Measurements from ENCODE around the gene CT55. TPM values are rescaled to one million over a fixed set of nuclear protein-coding genes. Genes with fewer than 3 reads are reported as not detected.
A peak's percentile ranks its signal among the peaks of the same experiment; 100 is the strongest.

Gene CT55
- total and polyA plus RNA-seq, 2 of the 8 experiments (the other 6 are each of a cell fraction or from before 2014, with no cell fraction given) = 0.15 TPM; not detected in 1

DNA sequence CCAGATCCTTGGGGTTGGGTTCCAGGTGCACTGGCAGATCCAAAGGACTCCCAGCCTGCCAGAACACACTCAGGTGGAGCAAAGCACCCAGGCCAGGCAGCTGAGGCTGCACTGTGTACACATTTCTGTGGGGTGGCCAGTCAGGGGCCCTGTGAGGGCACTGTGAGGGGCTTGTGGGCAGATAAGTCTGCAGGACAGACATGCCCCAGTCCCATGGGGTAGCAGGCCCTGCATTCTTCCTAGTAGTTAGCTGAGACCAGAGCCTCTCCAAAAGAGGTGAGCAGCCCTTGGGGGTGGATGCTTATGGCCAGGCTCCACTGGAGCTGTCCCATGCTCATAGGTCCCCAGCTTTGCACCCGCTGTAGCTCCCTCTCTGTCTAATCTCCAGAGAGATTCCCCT lies 58.5 kb downstream of the CT55 start:
- H2BK20ac ChIP-seq (ENCODE audit: low read length) = no peak overlapping the region
- no peak overlapping the region for H3K27ac ChIP-seq (ENCODE audit: low read depth, low read length)
- no peaks in the 10 kb centered on the region for H3K36me3 ChIP-seq (ENCODE audit: control insufficient read depth in 2 of 4, insufficient read depth in 4 of 4, low read length in 3 of 4)
- no peak overlapping the region for H3K4me3 ChIP-seq (ENCODE audit: extremely low read depth in 1 of 4, insufficient read depth in 2 of 4, low read depth in 3 of 4, low read length in 4 of 4)
- no peaks in the 10 kb centered on the region for H3K9me3 ChIP-seq (ENCODE audit: insufficient read depth in 2 of 2, low read depth in 1 of 2, low read length in 1 of 2)
- H3K4me2 ChIP-seq (ENCODE audit: insufficient read depth in 1 of 2, low read depth in 2 of 2, low read length in 2 of 2) = no peak overlapping the region
- H3K23ac ChIP-seq (ENCODE audit: insufficient read length) = no peak overlapping the region
- H3K9ac ChIP-seq (replicated peaks in 1 of 4; ENCODE audit: extremely low read depth in 1 of 4, low read depth in 3 of 4, low read length in 3 of 4) = no peak overlapping the region
- no peak overlapping the region for H3K14ac ChIP-seq (ENCODE audit: insufficient read length)
- WGBS, 2 experiments (ENCODE audit: extremely low coverage in 1 of 2, insufficient coverage in 1 of 2, insufficient read length in 1 of 2, insufficient replicate concordance in 2 of 2, low coverage in 1 of 2, low lambda C conversion rate in 2 of 2, missing lambda C conversion rate in 1 of 2) = 100% methylated on average over 1 of the region's 1 CpG; no CpG with 5 or more reads in 1 of the 2 experiments
- H3K79me2 ChIP-seq (ENCODE audit: control insufficient read depth in 1 of 2, insufficient read depth in 2 of 2, low read length in 2 of 2) = no peaks in the 10 kb centered on the region
- H2AFZ ChIP-seq (ENCODE audit: low read length) = 0 out of 2 replicates have a peak overlapping the region, but pooled peaks have one; percentile 62
- POLR2A ChIA-PET (ENCODE audit: partially characterized antibody) = interaction anchor here (1.0 kb wide), 1 partner anchor 16 kb away, joined by 4 read pairs; no protein-coding TSS in a partner anchor
- no peak overlapping the region for H3K18ac ChIP-seq (ENCODE audit: extremely low read depth, low read length)
- H3K23me2 ChIP-seq (ENCODE audit: low read depth, low read length) = no peaks in the 10 kb centered on the region
- no peak overlapping the region for H3K56ac ChIP-seq (replicated peaks; ENCODE audit: insufficient read length, low read depth, low read length)
- DNase-seq (ENCODE audit: low read depth in 1 of 2, low spot score in 2 of 2) (no peak), FAIRE-seq (no peak)
- H2BK5ac ChIP-seq (ENCODE audit: low read depth, low read length) = no peak overlapping the region
- H3K4ac ChIP-seq (replicated peaks; ENCODE audit: insufficient read length, low read depth, low read length) = no peak overlapping the region
- H4K91ac ChIP-seq (replicated peaks; ENCODE audit: insufficient read length, low read length) = no peak overlapping the region
- no peaks in the 10 kb centered on the region for H3K4me1 ChIP-seq (replicated peaks in 1 of 4; ENCODE audit: control insufficient read depth in 3 of 4, insufficient read depth in 4 of 4, low read length in 3 of 4)
- H2BK15ac ChIP-seq (ENCODE audit: low read length) = no peak overlapping the region
- no peak overlapping the region for H4K5ac ChIP-seq (ENCODE audit: insufficient read length, low read depth, low read length)
- H4K20me1 ChIP-seq (replicated peaks in 1 of 2; ENCODE audit: control insufficient read depth in 1 of 2, insufficient read depth in 2 of 2, low read length in 2 of 2) = no peaks in the 10 kb centered on the region
- H3K79me1 ChIP-seq (ENCODE audit: low read depth, low read length) = no peaks in the 10 kb centered on the region
- CTCF ChIA-PET (ENCODE audit: partially characterized antibody) = interaction anchor here (0.6 to 2.4 kb wide), 10 partner anchors 23 to 363 kb away, joined by 3 to 16 read pairs (median 4); no protein-coding TSS in a partner anchor
- H4K8ac ChIP-seq (ENCODE audit: extremely low read depth, insufficient read depth, low read length) = no peak overlapping the region
- no peaks in the 10 kb centered on the region for H3K27me3 ChIP-seq (replicated peaks in 1 of 4; ENCODE audit: control insufficient read depth in 3 of 4, extremely low read depth in 1 of 4, insufficient read depth in 3 of 4, low read length in 3 of 4)
- H2BK120ac ChIP-seq (replicated peaks; ENCODE audit: low read depth, low read length) = no peak overlapping the region
- no peak overlapping the region for H2BK12ac ChIP-seq (ENCODE audit: low read depth, low read length)
- no peak overlapping the region for H2AK5ac ChIP-seq (ENCODE audit: low read depth, low read length)
- TF ChIP-seq JUND (IDR thresholded peaks at IDR 0.05; ENCODE audit: low read length) (no peak), FOSL1 (IDR thresholded peaks at IDR 0.05; ENCODE audit: insufficient read depth, low read depth, low read length) (no peak), ASH2L (IDR thresholded peaks at IDR 0.05; ENCODE audit: low read length) (no peak), RXRA (IDR thresholded peaks at IDR 0.05; ENCODE audit: insufficient read depth, low read depth, low read length) (no peak), RFX5 (IDR thresholded peaks at IDR 0.05; ENCODE audit: borderline replicate concordance, low read depth, low read length) (no peak), BCL11A (IDR thresholded peaks at IDR 0.05; ENCODE audit: low read depth in 2 of 2, low read length in 2 of 2) (no peak), RBBP5 (IDR thresholded peaks at IDR 0.05; ENCODE audit: borderline replicate concordance, low read depth, low read length) (no peak)
- TF ChIP-seq, protein P1, sequence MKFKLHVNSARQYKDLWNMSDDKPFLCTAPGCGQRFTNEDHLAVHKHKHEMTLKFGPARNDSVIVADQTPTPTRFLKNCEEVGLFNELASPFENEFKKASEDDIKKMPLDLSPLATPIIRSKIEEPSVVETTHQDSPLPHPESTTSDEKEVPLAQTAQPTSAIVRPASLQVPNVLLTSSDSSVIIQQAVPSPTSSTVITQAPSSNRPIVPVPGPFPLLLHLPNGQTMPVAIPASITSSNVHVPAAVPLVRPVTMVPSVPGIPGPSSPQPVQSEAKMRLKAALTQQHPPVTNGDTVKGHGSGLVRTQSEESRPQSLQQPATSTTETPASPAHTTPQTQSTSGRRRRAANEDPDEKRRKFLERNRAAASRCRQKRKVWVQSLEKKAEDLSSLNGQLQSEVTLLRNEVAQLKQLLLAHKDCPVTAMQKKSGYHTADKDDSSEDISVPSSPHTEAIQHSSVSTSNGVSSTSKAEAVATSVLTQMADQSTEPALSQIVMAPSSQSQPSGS (IDR thresholded peaks at IDR 0.05; ENCODE audit: low read length) = no peak
